Testis (tissue), 3 donors: ENCODE data around the gene GTPBP3. TPM values are rescaled to one million over a fixed set of nuclear protein-coding genes. Genes with fewer than 3 reads are reported as not detected.
A peak's percentile ranks its signal among the peaks of the same experiment; 100 is the strongest.

ENCODE experiments used
- DNase-seq: peaks from one replicate; pipeline ENCODE4 v3.0.0-alpha.2; 2019
- H3K27ac ChIP-seq, 2 donors: fragments of 200-600 bp; sonication (generic); one replicate each; pipeline ENCODE4 v1.5.1; 2019
- H3K27me3 ChIP-seq: fragments of 200-600 bp; sonication (generic); one replicate; pipeline ENCODE4 v1.5.1; 2019
- H3K36me3 ChIP-seq: fragments of 200-600 bp; sonication (generic); one replicate; pipeline ENCODE4 v1.5.1; 2017; ENCODE audit warnings: low read depth; ENCODE audit errors: missing control alignments
- H3K4me1 ChIP-seq: fragments of 200-600 bp; sonication (generic); one replicate; pipeline ENCODE4 v1.5.1; 2019
- H3K4me3 ChIP-seq, 2 donors: fragments of 200-600 bp; sonication (generic); one replicate each; pipeline ENCODE4 v1.5.1; 2017 to 2019
- H3K9me3 ChIP-seq: fragments of 200-600 bp; sonication (generic); one replicate; pipeline ENCODE4 v1.5.1; 2017
- CTCF ChIP-seq, 3 experiments: fragments of 450-650 bp in 2 of 3; fragments of 200-600 bp in 1 of 3; sonication (generic) in 1 of 3; IDR thresholded peaks; one replicate each; pipeline ENCODE4 v1.5.1; 2016 to 2019; ENCODE audit warnings: antibody characterized with exemption in 3 of 3, mild to moderate bottlenecking in 2 of 3, moderate library complexity in 1 of 3
- POLR2A ChIP-seq: fragments of 450-650 bp; IDR thresholded peaks from one replicate; pipeline ENCODE4 v1.6.1; 2017; ENCODE audit warnings: antibody characterized with exemption, mild to moderate bottlenecking, moderate library complexity
- WGBS, 2 donors: methylation state at CpG; one replicate each; pipeline ENCODE4 v1.1.5; 2018; 5-methylcytosine and 5-hydroxymethylcytosine counted together
- intact Hi-C: fragments of 100-400 bp; cut with DNase I; formaldehyde crosslinking; loops from one replicate; pipeline ENCODE4 v1.15.1; 2023; ENCODE audit warnings: low total_unique reads
- polyA plus RNA-seq: library from polyadenylated mRNA; stranded (reverse); fragments of 350-450 nt; fragmentation: Illumina TruSeq; extraction: RNeasy Lipid Tissue Mini Kit (QIAGEN cat#74804); gene quantifications from one replicate; pipeline ENCODE4 v1.2.3, GENCODE V29; 2014; ENCODE audit warnings: low read depth, low replicate concordance; ENCODE audit not compliant: insufficient read depth
- total RNA-seq, 2 donors: library from RNA; depleted of rRNA; stranded (reverse); fragments of >200 nt; gene quantifications; one replicate each; pipeline ENCODE4 v1.2.3, GENCODE V29; 2016

GTPBP3 gene
- total and polyA plus RNA-seq, 3 donors from 2014 or later = 9.7 to 22.9 (median 21.6) TPM

GRCh38 chr19:17324357-17325114 is 12.8 kb upstream of the GTPBP3 start:
- intact Hi-C loops = no loop called here
- TF ChIP-seq POLR2A = no peak
- no peak for TF ChIP-seq CTCF (IDR thresholded peaks at IDR 0.05)
- 83 to 91% methylated on average over 7 to 28 of the region's 28 CpGs for WGBS, 2 donors
- no peak for DNase-seq
- H3K4me1 ChIP-seq = peaks cover 30% of the 10 kb centered on the region
- H3K9me3 ChIP-seq = no peaks in the 10 kb centered on the region
- no peak overlapping the region for H3K4me3 ChIP-seq
- no peaks in the 10 kb centered on the region for H3K27me3 ChIP-seq
- no peak overlapping the region for H3K27ac ChIP-seq
- H3K36me3 ChIP-seq = no peaks in the 10 kb centered on the region

- H3K4me3 ChIP-seq = no peak overlapping the region
- no peak overlapping the region for H3K27ac ChIP-seq
- H3K4me1 ChIP-seq = peaks cover 30% of the 10 kb centered on the region
- DNase-seq = no peak
- TF ChIP-seq POLR2A = no peak
- TF ChIP-seq CTCF (IDR thresholded peaks at IDR 0.05) = no peak
- H3K27me3 ChIP-seq = no peaks in the 10 kb centered on the region
- 96 to 98% methylated on average over 14 to 19 of the region's 20 CpGs for WGBS, 2 donors
- intact Hi-C loops = no loop called here
- H3K36me3 ChIP-seq = no peaks in the 10 kb centered on the region
- no peaks in the 10 kb centered on the region for H3K9me3 ChIP-seq
These were observed 12.2 kb upstream of the GTPBP3 start for GRCh38 chr19:17325133-17325532.

- H3K36me3 ChIP-seq = no peaks in the 10 kb centered on the region
- TF ChIP-seq CTCF (IDR thresholded peaks at IDR 0.05) = no peak
- no peak for TF ChIP-seq POLR2A
- intact Hi-C loops = no loop called here
- no peaks in the 10 kb centered on the region for H3K27me3 ChIP-seq
- H3K9me3 ChIP-seq = no peaks in the 10 kb centered on the region
- H3K27ac ChIP-seq = no peak overlapping the region
- H3K4me3 ChIP-seq = no peak overlapping the region
- peak; percentile 84 for DNase-seq
- H3K4me1 ChIP-seq = peaks cover 30% of the 10 kb centered on the region
- 50 to 72% methylated on average over 17 of the region's 17 CpGs for WGBS, 2 donors
These were observed 11.3 kb upstream of the GTPBP3 start for GRCh38 chr19:17325881-17326594.

- H3K4me1 ChIP-seq = peaks cover 30% of the 10 kb centered on the region
- no peaks in the 10 kb centered on the region for H3K27me3 ChIP-seq
- no peak for DNase-seq
- no peak overlapping the region for H3K27ac ChIP-seq
- no peak overlapping the region for H3K4me3 ChIP-seq
- 36 to 71% methylated on average over 10 to 11 of the region's 11 CpGs for WGBS, 2 donors
- no peak for TF ChIP-seq POLR2A
- no peak for TF ChIP-seq CTCF (IDR thresholded peaks at IDR 0.05)
- intact Hi-C loops = no loop called here
- H3K9me3 ChIP-seq = no peaks in the 10 kb centered on the region
- no peaks in the 10 kb centered on the region for H3K36me3 ChIP-seq
These were observed 10.8 kb upstream of the GTPBP3 start for GRCh38 chr19:17326595-17326966.
